Measurements from ENCODE around the gene AQP1.

AQP1 gene

DNA sequence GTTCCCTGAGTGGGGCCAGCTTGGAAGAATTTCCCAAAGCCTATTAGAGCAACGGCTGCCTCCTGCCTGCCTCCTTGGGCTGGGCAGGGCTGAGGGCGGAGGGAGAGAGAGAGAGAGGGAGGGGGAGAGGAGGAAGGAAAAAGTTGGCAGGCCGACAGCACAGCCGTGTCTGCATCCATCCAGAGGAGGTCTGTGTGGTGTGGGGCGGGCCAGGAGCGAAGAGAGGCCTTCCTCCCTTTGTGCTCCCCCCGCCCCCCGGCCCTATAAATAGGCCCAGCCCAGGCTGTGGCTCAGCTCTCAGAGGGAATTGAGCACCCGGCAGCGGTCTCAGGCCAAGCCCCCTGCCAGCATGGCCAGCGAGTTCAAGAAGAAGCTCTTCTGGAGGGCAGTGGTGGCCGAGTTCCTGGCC lies at the start of gene AQP1:
Gene AQP1, plus strand, starts transcription at position 293 of the 409 bp plus-strand sequence. Its CDS starts 57 bp downstream, at position 350.
- ATAC-seq, result no peak

DNA sequence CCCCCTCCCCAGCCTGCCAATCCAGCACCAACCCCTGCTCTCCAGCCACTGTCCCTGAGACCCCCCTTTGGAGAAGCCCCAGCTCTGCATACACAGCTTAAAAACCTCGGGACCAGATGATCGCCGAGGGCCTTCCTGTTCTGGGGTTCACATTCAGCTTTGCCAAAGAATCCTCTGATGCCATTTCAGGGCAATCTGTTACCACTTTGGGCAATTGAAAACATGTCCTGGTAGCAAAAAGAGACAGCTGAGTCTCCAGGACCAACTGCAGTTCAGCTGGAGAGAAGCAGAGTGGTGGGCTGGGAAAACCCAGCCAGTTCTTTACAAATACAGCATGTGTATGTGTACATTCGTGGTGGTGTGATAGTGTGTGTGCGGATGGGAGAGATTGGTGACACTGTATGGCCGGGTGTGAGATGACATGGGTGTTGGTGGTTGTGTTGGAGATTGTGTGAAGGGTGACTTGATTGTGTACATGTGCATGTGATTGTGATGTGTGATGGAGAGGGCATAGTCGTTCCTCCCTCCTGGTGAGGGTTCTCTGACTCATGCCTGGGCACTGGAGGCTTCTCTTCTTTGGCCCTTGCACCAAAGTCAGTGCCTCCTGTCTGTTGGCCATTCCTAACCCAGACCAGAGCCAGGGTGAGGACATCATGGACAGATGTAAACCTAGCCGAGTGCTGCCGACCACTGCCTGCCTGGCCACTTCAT lies 48.5 kb upstream of the AQP1 start:
- no peak for ATAC-seq

DNA sequence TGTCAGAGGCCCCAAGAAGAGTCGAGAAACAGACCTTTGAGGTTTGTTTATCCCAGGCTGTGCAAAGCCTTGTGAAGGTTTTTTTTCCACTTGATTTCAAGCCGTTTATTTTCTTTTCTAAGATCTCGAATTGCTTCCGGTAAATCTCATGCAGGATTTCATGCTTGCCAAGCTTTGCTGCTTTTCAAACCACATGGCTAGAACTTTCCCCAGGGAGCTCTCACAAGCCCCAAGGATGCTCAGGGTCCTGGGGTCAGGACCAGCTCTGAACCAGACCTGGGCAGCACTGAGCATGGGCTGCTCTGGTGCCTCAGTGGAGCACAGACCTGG lies 48.0 kb upstream of the AQP1 start:
- ATAC-seq, result no peak

GRCh38 chr7:30864101-30864500 lies 47.6 kb upstream of the AQP1 start:
- ATAC-seq, result no peak

- no peak for ATAC-seq
These were observed 46.6 kb upstream of the AQP1 start for GRCh38 chr7:30865076-30865475.

DNA sequence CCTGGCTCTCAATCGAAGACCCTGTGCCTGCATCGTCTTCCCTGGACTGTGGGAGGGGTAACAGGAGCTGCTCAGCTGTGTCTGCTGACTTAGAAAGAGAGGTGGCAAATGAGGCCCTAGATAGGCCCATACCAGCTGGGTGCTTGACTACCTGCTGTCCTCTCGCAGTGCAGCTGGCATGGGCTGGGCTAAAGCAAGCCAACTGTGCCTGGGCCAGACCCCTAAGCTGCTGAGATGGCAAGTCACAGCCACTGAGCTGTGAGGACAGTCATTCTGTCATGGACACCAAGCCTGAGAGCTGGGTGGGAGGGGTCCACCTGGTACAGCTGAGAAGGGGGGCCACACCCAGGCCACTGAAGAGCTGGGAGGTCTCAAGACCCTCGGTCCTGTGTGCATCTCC lies 45.8 kb upstream of the AQP1 start:
- ATAC-seq, result no peak

- ATAC-seq, result no peak
These were observed 44.7 kb upstream of the AQP1 start for GRCh38 chr7:30866939-30867338.

DNA sequence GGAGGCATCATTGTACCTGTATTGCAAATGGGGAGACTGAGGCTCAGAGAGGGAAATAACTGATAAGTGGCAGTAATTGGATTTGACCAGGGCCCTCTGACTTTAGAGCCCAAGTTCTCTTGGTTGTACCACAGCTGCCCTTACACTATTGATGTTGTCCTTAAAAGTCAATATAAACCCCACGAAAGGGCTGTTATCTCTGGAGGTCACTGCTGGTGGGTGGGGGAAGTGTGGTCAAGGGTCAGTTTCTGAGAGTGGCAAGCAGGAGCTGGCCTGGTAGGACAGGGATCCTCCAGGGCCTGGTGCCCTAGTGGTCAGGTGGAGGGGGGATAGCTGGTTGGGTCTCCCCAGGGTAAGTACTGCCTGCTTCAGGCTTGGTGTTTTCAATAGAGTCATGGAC lies 44.2 kb upstream of the AQP1 start:
- no peak for ATAC-seq

DNA sequence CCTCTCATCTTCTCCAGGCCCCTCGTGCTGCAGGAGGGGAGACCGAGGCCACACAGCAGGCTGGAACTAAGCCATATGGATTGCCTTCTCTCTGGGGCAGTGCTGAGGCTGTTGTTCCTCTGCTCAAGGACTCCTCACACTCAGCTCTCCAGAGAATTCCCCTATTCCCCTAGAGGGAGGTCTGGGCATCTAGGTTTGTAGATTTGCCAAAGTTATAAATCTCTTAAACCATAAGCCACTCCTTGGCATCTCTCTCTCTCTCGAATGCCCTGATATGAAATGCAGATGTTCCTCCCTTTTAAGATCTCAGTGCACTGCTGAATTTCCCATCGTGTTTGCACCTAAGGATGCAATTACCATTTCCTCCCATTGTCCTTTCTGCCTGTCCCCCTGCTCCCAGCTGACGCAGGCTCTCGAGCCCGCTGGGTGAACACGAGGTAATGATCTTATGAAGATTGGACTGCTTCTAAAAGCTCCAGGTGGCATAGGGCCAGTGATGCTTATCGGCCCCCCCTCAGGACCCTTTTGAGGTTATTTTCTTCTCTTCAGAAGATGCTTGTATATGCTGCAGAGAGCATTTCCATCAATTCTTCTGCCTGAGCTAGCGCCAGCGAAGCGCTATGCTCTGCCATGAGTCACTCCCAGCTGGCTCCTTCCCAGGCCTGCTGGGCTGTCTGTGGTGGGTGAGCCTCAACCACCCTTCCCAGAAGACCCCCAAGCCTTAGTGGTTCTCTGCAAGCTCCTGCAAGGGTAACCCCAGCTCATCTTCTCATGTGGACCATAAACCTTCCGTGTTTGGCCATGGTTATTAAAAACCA lies 41.6 kb upstream of the AQP1 start:
- no peak for ATAC-seq

DNA sequence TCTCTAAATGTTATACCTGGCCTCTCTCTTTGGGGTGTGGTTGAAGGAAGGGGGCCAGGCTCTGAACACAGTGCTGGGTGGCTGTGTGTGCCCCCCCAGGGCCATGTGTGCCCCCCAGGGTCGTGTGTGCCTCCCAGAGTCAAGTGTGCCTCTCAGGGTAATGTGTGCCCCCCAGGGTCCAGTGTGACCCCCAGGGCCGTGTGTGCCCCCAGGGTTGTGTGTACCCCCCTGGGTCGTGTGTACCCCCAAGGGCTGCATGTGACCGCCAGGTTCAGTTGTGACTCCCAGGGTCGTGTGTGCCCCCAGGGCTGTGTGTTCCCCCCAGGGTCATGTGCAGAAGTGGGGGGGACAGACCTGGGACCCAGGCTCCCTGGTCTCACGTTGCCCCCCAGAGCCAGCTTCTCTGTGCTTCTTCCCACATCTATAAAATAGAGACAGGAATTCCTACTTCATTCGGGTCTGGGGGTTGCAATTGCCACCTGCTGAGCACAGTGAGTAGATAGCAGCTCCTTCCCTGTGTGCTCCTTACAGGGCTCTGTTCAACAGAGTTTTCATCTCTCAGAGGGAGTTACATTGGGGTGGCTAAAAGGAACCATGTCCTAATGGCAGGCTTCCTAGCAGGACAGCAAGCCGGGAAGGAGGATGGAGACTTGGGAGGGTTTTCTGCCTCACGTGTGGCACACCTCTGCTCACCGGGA lies 40.7 kb upstream of the AQP1 start:
- ATAC-seq, result no peak

GRCh38 chr7:30871655-30872054 lies 40.0 kb upstream of the AQP1 start:
- no peak for ATAC-seq

- ATAC-seq, result no peak
These were observed 38.4 kb upstream of the AQP1 start for GRCh38 chr7:30873207-30873606.

- ATAC-seq, result no peak
These were observed 38.0 kb upstream of the AQP1 start for GRCh38 chr7:30873656-30874055.

GRCh38 chr7:30874656-30875302 lies 36.9 kb upstream of the AQP1 start:
- ATAC-seq, result no peak

GRCh38 chr7:30877015-30877769 lies 34.5 kb upstream of the AQP1 start:
- ATAC-seq, result no peak

DNA sequence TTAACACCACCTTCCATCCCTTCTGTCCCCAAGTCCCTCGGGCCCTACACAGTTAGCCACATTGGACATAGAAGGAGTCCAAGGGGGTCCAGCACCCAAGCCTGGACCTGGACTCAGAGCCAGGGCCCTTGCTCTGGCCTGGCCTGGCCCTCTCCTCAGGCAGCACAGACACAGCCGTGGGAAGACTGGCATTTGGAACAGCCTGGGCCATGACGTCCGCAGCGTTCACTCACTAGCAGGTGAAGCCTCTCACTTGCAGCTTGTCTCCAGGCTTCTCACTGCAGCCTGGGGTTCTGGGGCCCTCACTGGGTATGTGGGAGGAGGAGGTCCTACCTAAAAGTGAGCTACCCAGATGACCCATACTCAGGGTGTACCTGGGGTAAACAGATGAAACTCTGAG lies 33.7 kb upstream of the AQP1 start:
- no peak for ATAC-seq

DNA sequence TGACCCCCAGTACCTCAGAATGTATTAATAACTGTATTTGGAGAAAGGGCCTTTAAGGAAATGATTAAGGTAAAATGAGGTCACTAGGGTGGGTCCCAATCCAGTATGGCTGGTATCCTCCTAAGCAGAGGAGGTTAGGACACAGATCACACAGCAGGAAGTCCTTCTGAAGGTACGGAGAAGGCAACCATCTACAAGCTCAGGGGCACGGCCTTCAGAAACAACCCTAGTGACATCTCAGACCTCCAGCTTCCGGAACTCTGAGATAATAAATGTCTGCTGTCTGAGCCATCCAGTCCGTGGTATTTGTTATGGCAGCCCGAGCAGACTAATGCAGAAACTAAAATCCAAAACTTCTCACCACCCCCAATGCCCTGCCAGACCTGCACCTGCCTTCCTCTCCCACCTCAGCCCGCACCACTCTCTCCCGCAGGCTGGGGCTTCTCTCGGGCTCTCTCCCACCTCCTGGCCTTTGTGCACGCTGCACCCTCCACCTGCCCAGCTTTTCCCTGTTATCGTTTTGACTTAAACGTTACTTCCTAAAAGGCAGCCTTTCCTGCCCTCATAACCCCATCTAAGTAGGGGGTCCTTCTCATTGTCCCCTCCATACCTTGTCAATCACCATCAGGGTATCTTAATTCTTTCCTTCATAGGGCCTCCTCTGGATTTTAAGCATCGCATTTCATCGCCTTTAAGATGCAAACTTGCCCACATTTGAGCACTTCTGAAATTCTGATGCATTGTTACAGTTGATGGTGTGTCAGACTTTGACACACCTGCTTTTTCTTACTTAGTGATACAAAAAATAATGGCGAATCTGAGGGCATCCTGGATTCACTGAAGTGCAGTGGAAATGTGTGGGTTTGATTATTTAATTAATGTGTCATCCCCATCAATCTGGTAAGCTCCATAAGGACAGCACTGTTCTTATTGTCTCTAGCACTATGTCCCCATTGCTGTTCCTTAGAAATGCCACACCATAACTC lies 32.2 kb upstream of the AQP1 start:
- no peak for ATAC-seq

DNA sequence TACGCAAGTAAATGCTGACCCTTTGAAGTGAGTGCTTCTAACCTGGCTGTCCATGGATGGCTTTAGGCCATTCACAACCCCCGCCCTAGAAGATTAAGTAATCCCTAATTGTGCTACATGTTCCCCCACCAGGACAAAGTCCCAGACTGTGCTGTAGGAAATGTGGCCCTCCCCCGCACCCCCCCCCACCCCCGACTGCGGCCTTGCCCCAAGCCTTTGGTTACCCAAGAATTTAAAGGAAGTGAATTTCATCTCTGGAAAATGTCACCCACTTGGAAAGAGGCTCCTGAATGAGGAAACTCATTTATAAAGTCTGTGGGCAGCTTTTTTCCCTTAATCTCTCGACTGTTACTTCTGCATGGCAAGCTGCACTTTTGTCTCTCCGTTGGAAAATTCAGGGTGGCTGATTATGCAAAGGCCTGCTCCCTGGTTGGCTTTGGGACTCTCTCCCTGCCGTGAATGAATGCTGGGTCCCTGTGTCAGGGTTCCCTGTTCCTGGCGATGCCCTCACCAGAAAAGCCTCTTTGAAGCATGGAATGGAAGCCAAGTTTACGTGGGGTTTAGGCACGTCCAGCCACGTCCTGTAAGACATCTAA lies 31.4 kb upstream of the AQP1 start:
- ATAC-seq, result no peak

GRCh38 chr7:30880941-30881340 lies 30.7 kb upstream of the AQP1 start:
- no peak for ATAC-seq

DNA sequence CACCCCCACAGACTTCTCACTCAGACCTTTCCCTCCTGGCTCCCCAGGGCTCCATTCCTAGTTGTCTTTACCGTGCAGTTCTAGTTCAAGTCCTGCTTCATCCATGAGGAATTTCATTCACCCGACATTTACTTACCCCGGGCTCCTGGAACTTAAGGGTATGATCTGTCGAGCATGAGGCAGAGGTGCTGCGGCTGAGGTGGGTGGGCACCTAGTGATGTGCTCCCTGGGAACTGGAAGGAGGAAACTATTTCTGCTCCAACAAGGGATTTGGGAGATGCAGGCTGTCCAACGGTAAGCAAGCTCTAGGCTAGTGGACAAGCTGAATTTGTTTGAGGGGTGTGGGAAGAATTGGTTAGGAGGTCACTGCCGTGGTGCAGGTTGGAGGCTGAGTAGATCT lies 30.2 kb upstream of the AQP1 start:
- no peak for ATAC-seq

DNA sequence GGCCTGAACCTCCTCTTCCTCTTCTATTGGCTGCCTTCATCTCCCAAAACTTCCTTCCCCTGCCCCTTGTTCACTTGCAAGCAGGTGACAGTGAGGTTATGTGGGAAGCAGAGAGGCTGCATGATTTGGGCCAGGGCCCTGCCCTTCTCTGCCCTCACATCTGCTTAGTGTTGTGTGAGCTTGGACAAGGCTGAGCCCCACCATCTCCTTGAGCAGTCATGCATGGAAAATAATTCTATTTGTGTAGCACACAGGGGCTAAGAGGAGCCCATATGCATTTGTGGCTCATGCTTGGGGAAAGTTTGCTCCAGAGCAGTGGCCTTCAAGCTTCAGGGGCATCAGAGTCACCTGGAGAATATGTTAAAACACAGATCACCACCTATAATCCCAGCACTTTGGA lies 26.8 kb upstream of the AQP1 start:
- ATAC-seq, result no peak
